H9 (cell line): Measurements from ENCODE around the gene PITPNM3. TPM values are rescaled to one million over a fixed set of nuclear protein-coding genes. Genes with fewer than 3 reads are reported as not detected.

Experiments
- DNase-seq: peaks from one replicate; pipeline ENCODE4 v3.0.0-alpha.2; 2017
- H2AFZ ChIP-seq: one replicate; pipeline ENCODE4 v1.6.1; 2013; ENCODE audit warnings: mild to moderate bottlenecking, low read length, control low read depth, moderate library complexity
- H2AK5ac ChIP-seq: 2 replicates; pipeline ENCODE4 v1.6.1; 2013; ENCODE audit warnings: low read length, control low read depth, mixed read lengths; ENCODE audit not compliant: insufficient read length
- H2BK120ac ChIP-seq: one replicate; pipeline ENCODE4 v1.6.1; 2013; ENCODE audit warnings: low read depth, mild to moderate bottlenecking, low read length, control low read depth, inconsistent platforms; ENCODE audit not compliant: poor library complexity, severe bottlenecking
- H2BK12ac ChIP-seq: 2 replicates; pipeline ENCODE4 v1.6.1; 2013; ENCODE audit warnings: low read length, control low read depth, mixed read lengths, low read depth; ENCODE audit not compliant: insufficient read length
- H2BK15ac ChIP-seq: 2 replicates; pipeline ENCODE4 v1.6.1; 2013; ENCODE audit warnings: low read depth, low read length, control low read depth
- H2BK20ac ChIP-seq: one replicate; pipeline ENCODE4 v1.6.1; 2013; ENCODE audit warnings: low read depth, mild to moderate bottlenecking, low read length, control low read depth, inconsistent platforms; ENCODE audit not compliant: poor library complexity, severe bottlenecking
- H2BK5ac ChIP-seq: 2 replicates; pipeline ENCODE4 v1.6.1; 2013; ENCODE audit warnings: low read length, control low read depth, mixed read lengths; ENCODE audit not compliant: insufficient read length
- H3K14ac ChIP-seq: 2 replicates; pipeline ENCODE4 v1.6.1; 2013; ENCODE audit warnings: low read length, control low read depth; ENCODE audit not compliant: insufficient read depth
- H3K18ac ChIP-seq: 2 replicates; pipeline ENCODE4 v1.6.1; 2013; ENCODE audit warnings: low read depth, mild to moderate bottlenecking, mixed read lengths, low read length, control low read depth; ENCODE audit not compliant: insufficient read length
- H3K23ac ChIP-seq: 2 replicates; pipeline ENCODE4 v1.6.1; 2013; ENCODE audit warnings: low read length, control low read depth, mixed read lengths, low read depth; ENCODE audit not compliant: insufficient read length
- H3K23me2 ChIP-seq: 2 replicates; pipeline ENCODE4 v1.6.1; 2013; ENCODE audit warnings: low read depth, mild to moderate bottlenecking, mixed read lengths, low read length, control low read depth; ENCODE audit not compliant: insufficient read length, poor library complexity, severe bottlenecking
- H3K27ac ChIP-seq: 2 replicates; pipeline ENCODE4 v1.5.1; 2013; ENCODE audit warnings: low read length, control low read depth, mixed read lengths, low read depth; ENCODE audit not compliant: insufficient read length
- H3K27me3 ChIP-seq: 2 replicates; pipeline ENCODE4 v1.6.1; 2013; ENCODE audit warnings: low read length, control low read depth, inconsistent platforms; ENCODE audit not compliant: insufficient read depth
- H3K4ac ChIP-seq: 2 replicates; pipeline ENCODE4 v1.6.1; 2013; ENCODE audit warnings: low read depth, mild to moderate bottlenecking, control low read depth, inconsistent platforms, low read length, moderate library complexity
- H3K4me1 ChIP-seq: 2 replicates; pipeline ENCODE4 v1.6.1; 2013; ENCODE audit warnings: low read length, control low read depth, inconsistent platforms; ENCODE audit not compliant: insufficient read depth
- H3K4me2 ChIP-seq: 2 replicates; pipeline ENCODE4 v1.6.1; 2013; ENCODE audit warnings: low read length, control low read depth, mixed read lengths; ENCODE audit not compliant: insufficient read length, insufficient read depth
- H3K56ac ChIP-seq: 2 replicates; pipeline ENCODE4 v1.6.1; 2013; ENCODE audit warnings: low read depth, mild to moderate bottlenecking, mixed read lengths, low read length, control low read depth; ENCODE audit not compliant: insufficient read length
- H3K79me1 ChIP-seq: 2 replicates; pipeline ENCODE4 v1.6.1; 2013; ENCODE audit warnings: low read depth, mild to moderate bottlenecking, moderate library complexity, low read length, control low read depth, inconsistent platforms; ENCODE audit not compliant: insufficient read depth, poor library complexity, severe bottlenecking
- H3K79me2 ChIP-seq: 2 replicates; pipeline ENCODE4 v1.6.1; 2013; ENCODE audit warnings: low read length, control low read depth, inconsistent platforms; ENCODE audit not compliant: insufficient read depth
- H3K9ac ChIP-seq: 2 replicates; pipeline ENCODE4 v1.6.1; 2013; ENCODE audit warnings: low read length, control low read depth, mixed read lengths; ENCODE audit not compliant: insufficient read length; ENCODE audit errors: extremely low read depth
- H3K9me3 ChIP-seq: one replicate; pipeline ENCODE4 v1.6.1; 2013; ENCODE audit warnings: low read depth, low read length, inconsistent platforms; ENCODE audit not compliant: control insufficient read depth
- H3T11ph ChIP-seq: one replicate; pipeline ENCODE4 v1.6.1; 2013; ENCODE audit warnings: mild to moderate bottlenecking, low read length, control low read depth, inconsistent platforms
- H4K20me1 ChIP-seq: one replicate; pipeline ENCODE4 v1.6.1; 2013; ENCODE audit not compliant: control insufficient read depth, insufficient read length, insufficient read depth
- H4K5ac ChIP-seq: 2 replicates; pipeline ENCODE4 v1.6.1; 2013; ENCODE audit warnings: low read depth, mild to moderate bottlenecking, mixed read lengths, low read length, control low read depth; ENCODE audit not compliant: insufficient read length
- H4K8ac ChIP-seq: replicated peaks from 2 replicates; pipeline ENCODE4 v1.6.1; 2013; ENCODE audit warnings: low read length, control low read depth, mixed read lengths, low read depth; ENCODE audit not compliant: insufficient read length
- H4K91ac ChIP-seq: 2 replicates; pipeline ENCODE4 v1.6.1; 2013; ENCODE audit warnings: low read depth, mild to moderate bottlenecking, moderate library complexity, mixed read lengths, low read length, control low read depth; ENCODE audit not compliant: insufficient read length
- H3K27ac Mint-ChIP-seq, 3 experiments: 2 replicates in 2 of 3; 3 replicates in 1 of 3; pipeline ENCODE4 v1.8.0; 2020 to 2021; ENCODE audit warnings: mixed read lengths in 3 of 3, mild to moderate bottlenecking in 1 of 3, moderate library complexity in 1 of 3
- H3K27me3 Mint-ChIP-seq: 2 replicates; pipeline ENCODE4 v1.8.0; 2021; ENCODE audit warnings: low read depth, mild to moderate bottlenecking, moderate library complexity, mixed read lengths
- H3K36me3 Mint-ChIP-seq, 3 experiments: 2 replicates in 2 of 3; 3 replicates in 1 of 3; pipeline ENCODE4 v1.8.0; 2020 to 2021; ENCODE audit warnings: low read depth in 3 of 3, mixed read lengths in 3 of 3; ENCODE audit not compliant: insufficient read depth in 1 of 3
- H3K4me1 Mint-ChIP-seq, 2 experiments: 2 replicates each; pipeline ENCODE4 v1.8.0; 2020; ENCODE audit warnings: mixed read lengths in 2 of 2
- H3K4me3 Mint-ChIP-seq, 2 experiments: 2 replicates in 1 of 2; 3 replicates in 1 of 2; pipeline ENCODE4 v1.8.0; 2020 to 2021; ENCODE audit warnings: mild to moderate bottlenecking in 2 of 2, mixed read lengths in 2 of 2, moderate library complexity in 1 of 2
- H3K9me3 Mint-ChIP-seq, 2 experiments: 2 replicates in 1 of 2; 3 replicates in 1 of 2; pipeline ENCODE4 v1.8.0; 2020; ENCODE audit warnings: mild to moderate bottlenecking in 2 of 2, mixed read lengths in 2 of 2, moderate library complexity in 1 of 2
- CTCF ChIP-seq: fragments of 200-600 bp; sonication (generic); conservative IDR thresholded peaks from 3 replicates; pipeline ENCODE4 v1.8.0; 2021; ENCODE audit warnings: antibody characterized with exemption, mild to moderate bottlenecking
- WGBS: extraction: QIAGEN DNeasy Blood & Tissue Kit; methylation state at CpG from one replicate; pipeline ENCODE4 v1.1.7; 2013; ENCODE audit warnings: missing lambda C conversion rate, low lambda C conversion rate, mixed read lengths; ENCODE audit not compliant: insufficient read length; ENCODE audit errors: extremely low coverage; 5-methylcytosine and 5-hydroxymethylcytosine counted together
- total RNA-seq: library from RNA; stranded (reverse); gene quantifications from 2 replicates; pipeline ENCODE4 v1.2.1, GENCODE V29; 2021

The PITPNM3 gene
- total RNA-seq, 1 experiment from 2014 or later = 3.4 TPM

GRCh38 chr17:6457688-6458459, 98.5 kb downstream of the PITPNM3 start:
- no CpG with 5 or more reads among the region's 10 CpGs for WGBS
- Histone ChIP-seq H3K18ac (no peak overlapping the region), H4K5ac (no peak overlapping the region), H3K79me1 (no peaks in the 10 kb centered on the region), H2AFZ (no peak overlapping the region), H3K4me2 (no peak overlapping the region), H2BK120ac (no peak overlapping the region), H3K4me1 (peaks cover 15% of the 10 kb centered on the region; the same call in 1 of the 2 replicates), H2BK20ac (no peak overlapping the region), H2BK5ac (no peak overlapping the region), H3K23ac (no peak overlapping the region), H4K91ac (no peak overlapping the region), H3K79me2 (no peaks in the 10 kb centered on the region), H2BK12ac (no peak overlapping the region), H3K27me3 (no peaks in the 10 kb centered on the region), H3K9ac (no peak overlapping the region), H3K9me3 (no peaks in the 10 kb centered on the region), H3K4ac (no peak overlapping the region), H3K56ac (no peak overlapping the region), H4K20me1 (no peaks in the 10 kb centered on the region), H2AK5ac (no peak overlapping the region), H2BK15ac (no peak overlapping the region), H3K23me2 (peaks cover 5% of the 10 kb centered on the region), H4K8ac (no peak overlapping the region), H3T11ph (no peak overlapping the region), H3K27ac (no peak overlapping the region), H3K14ac (peak overlapping the region; percentile 8; the same call in 1 of the 2 replicates)
- Mint-ChIP-seq H3K9me3 (no peaks in the 10 kb centered on the region; a peak in 2 of 5 replicates), H3K27ac (no peak overlapping the region), H3K36me3 (peaks cover 0 to 1% (median 0%) of the 10 kb centered on the region in 3 experiments; a peak in 2 of 7 replicates), H3K27me3 (peaks cover 3% of the 10 kb centered on the region), H3K4me3 (no peak overlapping the region), H3K4me1 (peaks cover 45 to 53% of the 10 kb centered on the region in 2 experiments)
- no peak for TF ChIP-seq CTCF
- no peak for DNase-seq
